Stimulated activated CD8-positive, alpha-beta memory T cell treated with anti-CD3 and anti-CD28 coated beads, Interleukin-7, amount 100 ng/mL, for 48 hours (primary cell): Measurements from ENCODE around the gene RTN4RL1.
A peak's percentile ranks its signal among the peaks of the same experiment; 100 is the strongest.

Source experiments
- DNase-seq, 2 donors: peaks; one replicate each; pipeline ENCODE4 v3.0.0-alpha.2; 2020; ENCODE audit warnings: low read depth in 1 of 2; ENCODE audit errors: extremely low read depth in 1 of 2

The RTN4RL1 gene, protein sequence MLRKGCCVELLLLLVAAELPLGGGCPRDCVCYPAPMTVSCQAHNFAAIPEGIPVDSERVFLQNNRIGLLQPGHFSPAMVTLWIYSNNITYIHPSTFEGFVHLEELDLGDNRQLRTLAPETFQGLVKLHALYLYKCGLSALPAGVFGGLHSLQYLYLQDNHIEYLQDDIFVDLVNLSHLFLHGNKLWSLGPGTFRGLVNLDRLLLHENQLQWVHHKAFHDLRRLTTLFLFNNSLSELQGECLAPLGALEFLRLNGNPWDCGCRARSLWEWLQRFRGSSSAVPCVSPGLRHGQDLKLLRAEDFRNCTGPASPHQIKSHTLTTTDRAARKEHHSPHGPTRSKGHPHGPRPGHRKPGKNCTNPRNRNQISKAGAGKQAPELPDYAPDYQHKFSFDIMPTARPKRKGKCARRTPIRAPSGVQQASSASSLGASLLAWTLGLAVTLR

GRCh38 chr17:2025220-2025621 lies at the start of gene RTN4RL1:
RTN4RL1 (minus strand) TSS chr17:2025334; CDS start chr17:2024865, 469 bp downstream.
- peak in 1 of 2 donors; percentile 38 for DNase-seq

DNA sequence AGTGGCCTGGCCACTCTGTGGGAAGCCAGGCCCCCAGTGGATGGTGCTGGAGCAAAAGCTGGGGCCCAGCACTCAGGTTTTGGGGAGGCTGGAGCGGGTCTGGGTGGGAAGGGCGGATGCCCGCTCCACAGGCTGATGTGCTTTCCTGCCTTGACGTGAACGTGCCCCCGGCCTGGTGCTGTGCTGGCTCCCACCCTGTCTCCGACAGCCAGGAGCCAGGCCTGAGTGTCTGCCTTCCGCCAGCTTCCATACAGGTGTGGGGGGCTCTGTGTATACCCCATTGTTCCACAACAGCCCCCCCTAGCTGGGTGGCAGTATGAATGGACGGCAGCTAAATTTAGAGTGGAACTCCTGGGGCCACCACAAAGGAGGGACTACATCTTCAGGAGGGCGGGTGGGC lies 49.8 kb upstream of the RTN4RL1 start:
- no peak for DNase-seq

DNA sequence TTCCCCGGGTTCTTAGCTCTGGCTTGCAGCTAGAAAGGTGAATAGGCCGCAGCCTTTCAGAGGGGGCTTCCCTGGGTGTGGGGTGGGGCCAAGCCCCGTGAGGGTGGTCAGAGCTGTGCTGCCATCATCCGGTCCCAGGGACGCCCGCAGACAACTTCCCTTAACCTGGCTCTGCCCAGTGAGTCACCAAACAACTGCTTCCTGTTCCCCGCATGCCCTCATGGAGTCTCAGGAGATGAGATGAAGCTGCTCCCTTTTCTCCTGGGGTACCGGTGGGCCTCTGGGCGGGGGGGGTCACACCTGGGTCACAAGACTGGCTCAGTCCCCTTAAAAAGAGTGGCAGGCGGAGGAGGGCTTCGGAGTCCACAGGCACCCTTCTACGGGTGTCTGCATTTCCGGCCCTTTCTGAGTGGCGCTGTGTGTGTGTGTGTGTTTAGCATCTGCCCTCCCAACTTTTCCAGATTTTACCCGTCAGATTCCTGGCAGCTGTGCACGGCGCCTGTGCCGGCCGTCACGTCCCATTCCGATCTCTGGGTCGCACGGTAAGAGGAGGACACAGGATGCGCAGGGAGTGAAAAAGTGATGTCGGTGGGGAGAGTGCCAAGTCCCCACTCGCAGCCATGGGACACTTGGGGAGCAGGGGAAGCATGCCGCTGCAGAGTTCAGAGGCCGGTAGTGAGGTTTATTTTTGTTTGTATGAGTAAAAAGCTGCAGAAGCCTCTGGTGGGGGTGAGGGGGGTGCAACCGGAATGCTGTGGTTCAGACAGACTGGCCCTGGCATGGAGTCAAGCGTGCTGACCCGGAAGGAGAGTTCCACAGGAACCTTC lies 46.5 kb upstream of the RTN4RL1 start:
- no peak for DNase-seq

- DNase-seq = no peak
Observed at GRCh38 chr17:2071024-2071385, 45.9 kb upstream of the RTN4RL1 start.

GRCh38 chr17:2070241-2071023 lies 45.3 kb upstream of the RTN4RL1 start:
- peak in 1 of 2 donors; percentile 87 for DNase-seq

GRCh38 chr17:2068519-2069051 lies 43.5 kb upstream of the RTN4RL1 start:
- DNase-seq = peak in 1 of 2 donors; percentile 50

GRCh38 chr17:2068031-2068518 lies 42.9 kb upstream of the RTN4RL1 start:
- DNase-seq = no peak

- DNase-seq = no peak
Observed at GRCh38 chr17:2067608-2068024, 42.5 kb upstream of the RTN4RL1 start.

DNA sequence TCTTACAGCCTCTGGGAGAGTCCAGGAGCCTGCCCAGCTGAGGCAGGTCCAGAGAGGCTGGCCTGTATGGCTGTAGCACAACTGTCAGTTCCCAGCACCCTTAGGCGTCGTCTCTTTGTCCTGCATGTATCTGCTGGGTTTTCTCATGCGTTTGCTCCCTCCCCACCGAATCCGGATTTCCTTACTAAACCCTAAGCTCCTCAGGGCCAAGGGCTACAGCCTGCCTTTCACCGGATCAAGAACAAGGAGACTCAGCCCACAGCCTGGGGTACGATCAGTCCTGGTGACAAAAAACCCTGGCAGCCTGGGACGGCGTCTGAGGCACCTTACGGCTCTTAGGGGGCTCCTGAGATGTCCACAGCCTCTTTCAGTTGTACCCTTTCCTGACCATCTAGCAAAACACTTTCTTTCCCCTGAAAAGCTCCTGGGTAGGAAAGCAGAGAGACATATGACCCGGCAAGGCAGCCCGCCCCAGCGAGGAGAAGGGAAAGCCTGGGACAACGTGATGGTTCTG lies 42.0 kb upstream of the RTN4RL1 start:
- DNase-seq = no peak

DNA sequence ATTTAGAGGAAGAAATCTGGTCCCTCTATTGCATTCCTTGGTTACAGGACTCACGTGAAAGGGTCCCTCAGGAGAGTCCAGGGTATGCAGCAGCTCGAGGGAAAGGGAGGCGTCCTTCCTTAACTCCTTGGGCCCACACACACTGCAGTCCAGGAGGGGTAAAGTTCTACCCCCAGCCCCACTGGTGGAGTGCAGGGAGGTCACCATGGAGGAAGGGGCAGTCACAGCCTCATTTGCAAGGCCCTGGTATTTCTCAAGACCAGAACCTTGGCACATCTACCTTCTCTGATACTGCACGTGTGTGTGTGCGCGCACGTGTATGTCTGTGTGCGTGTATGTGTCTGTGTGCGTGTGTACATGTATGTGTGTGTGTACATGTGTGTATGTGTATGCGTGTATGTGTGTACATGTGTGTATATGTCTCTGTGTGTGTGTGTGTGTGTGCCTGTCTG lies 40.8 kb upstream of the RTN4RL1 start:
- DNase-seq = no peak

DNA sequence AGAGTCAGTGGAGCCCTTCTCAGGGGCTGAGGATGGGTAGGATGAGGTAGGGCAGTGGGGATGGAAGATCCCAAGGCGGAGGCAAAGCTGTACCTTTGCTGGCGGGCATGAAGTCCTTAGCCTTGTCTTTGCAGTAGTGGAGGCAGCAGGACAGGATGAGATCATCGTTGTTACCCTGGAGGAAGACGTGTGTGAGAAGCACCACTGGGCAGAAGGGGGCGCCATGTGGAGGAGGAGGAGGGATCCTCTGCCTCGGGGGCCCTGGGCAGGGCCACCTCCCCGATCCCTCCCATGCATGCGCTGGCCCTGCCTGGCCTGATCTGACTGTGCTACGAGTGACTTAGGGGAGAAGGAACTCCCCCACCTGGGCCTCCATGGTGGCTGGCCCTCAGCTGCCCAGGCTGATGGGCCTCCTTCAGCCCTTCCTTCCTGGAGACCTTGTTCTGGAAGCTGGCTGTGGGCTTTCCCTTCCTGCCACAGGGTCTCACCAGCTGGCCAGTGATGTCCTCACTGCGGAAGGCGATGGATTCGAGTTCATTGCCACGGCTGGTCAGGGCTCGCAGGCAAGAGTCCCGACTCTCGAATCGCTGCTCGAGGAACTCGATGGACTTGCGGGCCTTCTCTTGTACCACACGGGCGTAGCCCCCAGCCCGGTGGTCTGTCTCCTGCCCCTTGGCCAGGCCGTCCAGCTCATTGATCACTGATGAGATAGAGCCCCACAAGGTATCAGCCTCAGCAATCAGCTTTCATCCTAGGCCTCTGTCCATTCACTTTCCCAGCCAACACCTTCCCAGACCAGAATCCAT lies 40.0 kb upstream of the RTN4RL1 start:
- DNase-seq = peak in 1 of 2 donors; percentile 63

GRCh38 chr17:2064520-2064971 lies 39.4 kb upstream of the RTN4RL1 start:
- no peak for DNase-seq

GRCh38 chr17:2064147-2064489 lies 39.0 kb upstream of the RTN4RL1 start:
- DNase-seq = no peak

DNA sequence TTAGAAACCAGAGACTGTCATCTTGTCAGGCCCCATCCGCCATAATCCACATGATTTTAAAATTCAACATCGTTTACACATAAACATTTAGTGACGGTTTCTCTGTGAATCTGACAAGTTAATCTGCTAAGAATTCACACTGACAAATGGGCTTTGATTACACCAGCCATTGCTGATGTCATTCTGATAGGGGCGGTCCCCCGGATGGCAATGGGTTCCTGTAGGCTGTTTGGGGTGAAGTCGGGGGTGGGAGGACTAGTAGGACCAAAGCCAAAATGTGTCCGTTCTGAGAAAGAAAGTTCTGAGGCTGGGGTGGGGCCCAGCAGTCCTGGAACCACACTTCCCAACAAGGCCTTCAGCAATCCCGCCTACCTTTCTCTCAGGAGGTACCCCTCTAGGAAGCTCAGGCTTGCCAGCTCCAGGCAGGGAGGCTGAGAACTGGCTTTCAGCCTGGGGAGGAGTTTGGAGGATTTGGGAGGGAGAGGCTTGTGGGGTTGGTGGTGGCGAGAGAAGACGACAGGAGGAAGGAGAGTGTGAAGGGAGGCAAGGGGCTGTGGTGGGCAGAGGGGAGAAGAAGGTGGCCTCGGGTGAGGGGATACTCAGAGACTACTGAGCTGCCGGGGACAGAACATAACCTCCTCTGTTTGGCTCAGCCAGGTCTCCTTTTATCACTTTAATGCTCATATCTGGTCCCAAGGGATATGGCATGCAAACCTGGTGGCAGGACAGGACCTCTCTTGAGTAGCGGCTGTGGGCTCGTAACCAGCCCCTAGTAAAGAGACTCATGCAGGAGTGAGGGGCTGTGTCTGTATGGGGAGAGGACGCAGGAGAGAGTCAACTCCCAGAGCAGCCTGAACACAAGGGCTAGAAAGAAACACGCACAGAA lies 38.4 kb upstream of the RTN4RL1 start:
- DNase-seq = no peak

- no peak for DNase-seq
Observed at GRCh38 chr17:2062571-2063183, 37.5 kb upstream of the RTN4RL1 start.

DNA sequence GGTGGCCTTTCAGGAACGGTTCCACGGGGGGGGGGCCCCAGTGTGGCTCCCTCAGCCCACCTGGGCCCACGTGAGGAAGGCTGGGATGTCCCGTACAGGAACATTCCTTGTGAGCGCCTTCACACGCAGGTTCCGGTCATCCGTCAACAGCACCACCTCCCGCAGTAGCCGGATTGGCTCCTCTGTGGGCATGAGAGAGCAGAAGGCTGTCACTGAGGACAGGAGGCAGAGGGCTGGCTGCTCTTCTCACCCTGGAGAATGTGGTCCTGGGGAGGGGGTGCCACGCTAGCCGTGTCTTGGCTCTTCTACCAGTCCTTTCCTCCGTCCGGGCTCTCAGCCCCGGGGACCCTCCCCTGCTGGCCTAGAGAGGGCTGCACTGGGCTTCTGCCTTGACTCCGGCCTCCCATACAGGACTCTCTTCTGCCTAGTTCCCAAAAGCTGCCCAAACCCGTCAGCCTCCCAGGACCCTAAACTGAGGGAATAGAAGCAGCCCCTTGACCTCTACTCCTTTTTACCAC lies 36.4 kb upstream of the RTN4RL1 start:
- no peak for DNase-seq

- no peak for DNase-seq
Observed at GRCh38 chr17:2060681-2061440, 35.7 kb upstream of the RTN4RL1 start.
